Left lung (tissue), 10 donors: ENCODE data around the gene CNTRL. TPM values are rescaled to one million over a fixed set of nuclear protein-coding genes. Genes with fewer than 3 reads are reported as not detected.

Experiments used
- ATAC-seq: fragments of 200-7000 bp; cut with Tn5 transposase; one replicate; pipeline ENCODE4 v1.9.1; 2020; ENCODE audit warnings: moderate library complexity
- DNase-seq, 4 donors: peaks; one replicate each; pipeline ENCODE4 v3.0.0-alpha.2; 2013 to 2020
- H3K27ac ChIP-seq, 2 donors: fragments of 200-600 bp; sonication (generic) in 1 of 2; one replicate each; pipeline versions ENCODE4 v1.5.0 to v1.8.0; 2020 to 2021
- H3K27me3 ChIP-seq, 2 donors: fragments of 200-600 bp; sonication (generic) in 1 of 2; one replicate each; pipeline versions ENCODE4 v1.5.0 to v1.8.0; 2020 to 2021
- H3K36me3 ChIP-seq, 2 donors: fragments of 200-600 bp; sonication (generic) in 1 of 2; one replicate each; pipeline versions ENCODE4 v1.5.0 to v1.8.0; 2020 to 2021
- H3K4me1 ChIP-seq, 2 donors: fragments of 200-600 bp; one replicate each; pipeline ENCODE4 v1.8.0; 2021
- H3K4me3 ChIP-seq, 2 donors: fragments of 200-600 bp; sonication (generic) in 1 of 2; one replicate each; pipeline versions ENCODE4 v1.5.0 to v1.8.0; 2020 to 2021; ENCODE audit warnings: mild to moderate bottlenecking in 1 of 2
- H3K9me3 ChIP-seq, 2 donors: fragments of 200-600 bp; sonication (generic) in 1 of 2; one replicate each; pipeline versions ENCODE4 v1.5.0 to v1.8.0; 2020 to 2021
- intact Hi-C, 2 donors: fragments of 100-400 bp; cut with DNase I; formaldehyde crosslinking; loops; one replicate each; pipeline versions ENCODE4 v1.11.2 to v1.14.2; 2022
- polyA plus RNA-seq, 6 donors: library from polyadenylated mRNA; unstranded; fragments of 120-200 nt; gene quantifications; one replicate each; pipeline ENCODE4 v1.2.1, GENCODE V29; 2013; ENCODE audit not compliant: insufficient read length in 6 of 6
- total RNA-seq, 2 donors: library from RNA; stranded (reverse); fragmentation: NEBNext Ultra II Directional; extraction: Animal tissue kit (Norgen Biotek cat#: 25700); gene quantifications; one replicate each; pipeline ENCODE4 v1.2.1, GENCODE V29; 2021
- TF ChIP-seq, protein P1 (sequence below), 2 donors: fragments of 200-600 bp; sonication (generic) in 1 of 2; IDR thresholded peaks; one replicate each; pipeline versions ENCODE4 v1.5.0 to v1.8.0; 2021; ENCODE audit warnings: antibody characterized with exemption in 2 of 2
- donor health status: DM: no; HTN: yes; CAD: no.
- donor health status: DM: no; HTN: no; CAD: no.

CNTRL gene
- total and polyA plus RNA-seq, 8 donors: 13.6 to 67.6 (median 51.6) TPM

DNA sequence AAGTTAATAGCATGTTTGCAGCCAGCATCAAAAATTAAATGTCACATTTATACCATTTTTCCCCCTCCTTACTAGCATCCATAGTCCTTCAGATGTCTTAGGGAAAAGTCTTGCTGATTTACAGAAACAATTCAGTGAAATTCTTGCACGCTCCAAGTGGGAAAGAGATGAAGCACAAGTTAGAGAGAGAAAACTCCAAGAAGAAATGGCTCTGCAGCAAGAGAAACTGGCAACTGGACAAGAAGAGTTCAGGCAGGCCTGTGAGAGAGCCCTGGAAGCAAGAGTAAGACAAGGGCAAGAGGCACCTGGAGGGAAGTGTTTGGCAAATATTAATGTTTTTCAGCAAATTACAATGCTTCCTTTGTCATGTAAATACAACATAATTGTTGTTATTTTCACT, 66.6 kb downstream of the CNTRL start:
- ATAC-seq (no peak), DNase-seq (no peak)
- Histone ChIP-seq H3K36me3 (peaks cover 0 to 87% of the 10 kb centered on the region in 2 donors), H3K9me3 (no peaks in the 10 kb centered on the region), H3K4me1 (no peaks in the 10 kb centered on the region), H3K27me3 (no peaks in the 10 kb centered on the region), H3K27ac (no peak overlapping the region), H3K4me3 (no peak overlapping the region)
- TF ChIP-seq, protein P1, sequence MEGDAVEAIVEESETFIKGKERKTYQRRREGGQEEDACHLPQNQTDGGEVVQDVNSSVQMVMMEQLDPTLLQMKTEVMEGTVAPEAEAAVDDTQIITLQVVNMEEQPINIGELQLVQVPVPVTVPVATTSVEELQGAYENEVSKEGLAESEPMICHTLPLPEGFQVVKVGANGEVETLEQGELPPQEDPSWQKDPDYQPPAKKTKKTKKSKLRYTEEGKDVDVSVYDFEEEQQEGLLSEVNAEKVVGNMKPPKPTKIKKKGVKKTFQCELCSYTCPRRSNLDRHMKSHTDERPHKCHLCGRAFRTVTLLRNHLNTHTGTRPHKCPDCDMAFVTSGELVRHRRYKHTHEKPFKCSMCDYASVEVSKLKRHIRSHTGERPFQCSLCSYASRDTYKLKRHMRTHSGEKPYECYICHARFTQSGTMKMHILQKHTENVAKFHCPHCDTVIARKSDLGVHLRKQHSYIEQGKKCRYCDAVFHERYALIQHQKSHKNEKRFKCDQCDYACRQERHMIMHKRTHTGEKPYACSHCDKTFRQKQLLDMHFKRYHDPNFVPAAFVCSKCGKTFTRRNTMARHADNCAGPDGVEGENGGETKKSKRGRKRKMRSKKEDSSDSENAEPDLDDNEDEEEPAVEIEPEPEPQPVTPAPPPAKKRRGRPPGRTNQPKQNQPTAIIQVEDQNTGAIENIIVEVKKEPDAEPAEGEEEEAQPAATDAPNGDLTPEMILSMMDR (IDR thresholded peaks at IDR 0.05): no peak
- intact Hi-C loops: no loop called here

DNA sequence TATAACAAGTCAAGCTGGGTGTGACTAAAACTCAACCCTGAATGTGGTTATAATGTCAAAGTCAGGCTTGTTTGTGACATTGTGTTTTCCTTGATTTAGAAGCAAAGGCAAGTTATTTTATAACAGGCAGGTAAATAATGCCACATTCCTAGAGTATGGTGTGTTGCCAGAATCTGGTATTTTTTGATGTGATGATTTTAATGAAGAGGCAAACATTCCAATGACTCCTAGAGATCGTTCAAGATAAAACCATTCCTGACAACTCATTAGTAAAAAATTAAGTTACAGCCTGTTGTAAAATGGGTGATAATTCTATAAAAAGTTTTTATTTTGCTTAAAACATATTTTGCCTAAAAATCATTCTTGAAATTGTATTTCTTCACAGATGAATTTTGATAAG, 67.0 kb downstream of the CNTRL start:
- peaks cover 0 to 87% of the 10 kb centered on the region in 2 donors for H3K36me3 ChIP-seq
- no peaks in the 10 kb centered on the region for H3K4me1 ChIP-seq
- DNase-seq: no peak
- H3K27me3 ChIP-seq: no peaks in the 10 kb centered on the region
- ATAC-seq: no peak
- intact Hi-C loops: no loop called here
- no peaks in the 10 kb centered on the region for H3K9me3 ChIP-seq
- H3K27ac ChIP-seq: no peak overlapping the region
- no peak overlapping the region for H3K4me3 ChIP-seq
- TF ChIP-seq, protein P1 (IDR thresholded peaks at IDR 0.05): no peak

DNA sequence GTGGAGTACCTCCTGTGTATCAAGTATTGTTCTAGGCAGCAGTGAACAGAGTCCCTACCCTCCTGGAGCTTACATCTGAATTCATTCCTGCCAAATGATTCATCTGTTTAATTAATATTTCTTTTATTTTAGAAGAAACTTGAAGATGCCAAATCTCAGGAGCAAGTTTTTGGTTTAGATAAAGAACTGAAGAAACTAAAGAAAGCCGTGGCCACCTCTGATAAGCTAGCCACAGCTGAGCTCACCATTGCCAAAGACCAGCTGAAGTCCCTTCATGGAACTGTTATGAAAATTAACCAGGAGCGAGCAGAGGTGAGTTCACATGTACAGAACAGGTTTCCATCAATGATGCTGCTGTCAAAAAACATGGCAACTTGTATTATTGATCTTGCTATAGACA, 69.0 kb downstream of the CNTRL start:
- Histone ChIP-seq H3K9me3 (no peaks in the 10 kb centered on the region), H3K4me3 (no peak overlapping the region), H3K36me3 (peaks cover 0 to 100% of the 10 kb centered on the region in 2 donors), H3K4me1 (no peaks in the 10 kb centered on the region), H3K27me3 (no peaks in the 10 kb centered on the region), H3K27ac (no peak overlapping the region)
- TF ChIP-seq, protein P1 (IDR thresholded peaks at IDR 0.05): no peak
- DNase-seq: no peak
- ATAC-seq: no peak
- intact Hi-C loops: no loop called here

DNA sequence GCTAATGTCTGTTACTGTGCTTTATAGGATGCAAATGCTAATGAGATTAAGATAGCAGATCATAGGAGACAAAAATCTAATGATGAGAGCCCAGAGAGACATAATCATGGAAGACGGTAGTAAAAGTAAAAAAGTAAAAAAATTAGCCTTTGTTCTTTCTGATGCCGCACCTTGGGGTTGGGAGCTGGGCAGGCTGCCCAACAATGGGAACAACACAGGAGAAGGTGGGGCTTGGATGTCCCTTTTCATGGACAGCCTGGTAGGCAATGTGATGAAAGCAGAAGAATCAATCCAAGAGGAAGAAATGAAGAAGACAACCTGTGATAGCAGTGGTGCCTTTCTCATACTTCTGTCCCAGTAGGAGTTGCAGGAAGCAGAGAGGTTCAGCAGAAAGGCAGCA, 69.7 kb downstream of the CNTRL start:
- no peaks in the 10 kb centered on the region for H3K9me3 ChIP-seq
- no peak for ATAC-seq
- no peaks in the 10 kb centered on the region for H3K4me1 ChIP-seq
- DNase-seq: no peak
- peaks cover 0 to 100% of the 10 kb centered on the region in 2 donors for H3K36me3 ChIP-seq
- H3K4me3 ChIP-seq: no peak overlapping the region
- TF ChIP-seq, protein P1 (IDR thresholded peaks at IDR 0.05): no peak
- no peaks in the 10 kb centered on the region for H3K27me3 ChIP-seq
- intact Hi-C loops: no loop called here
- no peak overlapping the region for H3K27ac ChIP-seq

DNA sequence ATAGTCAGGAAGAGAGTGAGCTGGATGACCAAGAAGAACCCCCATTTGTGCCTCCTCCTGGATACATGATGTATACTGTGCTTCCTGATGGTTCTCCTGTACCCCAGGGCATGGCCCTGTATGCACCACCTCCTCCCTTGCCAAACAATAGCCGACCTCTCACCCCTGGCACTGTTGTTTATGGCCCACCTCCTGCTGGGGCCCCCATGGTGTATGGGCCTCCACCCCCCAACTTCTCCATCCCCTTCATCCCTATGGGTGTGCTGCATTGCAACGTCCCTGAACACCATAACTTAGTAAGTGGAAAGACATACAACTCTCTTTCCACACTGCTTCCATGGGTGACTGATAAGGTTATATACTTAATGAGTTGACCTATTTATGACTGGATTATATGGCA, 75.4 kb downstream of the CNTRL start:
- peaks cover 0 to 13% of the 10 kb centered on the region in 2 donors for H3K4me1 ChIP-seq

More for the DNA sequence above, 75.4 kb downstream of the CNTRL start:
- Histone ChIP-seq H3K9me3 (no peaks in the 10 kb centered on the region), H3K4me3 (no peak overlapping the region), H3K36me3 (peaks cover 0 to 83% of the 10 kb centered on the region in 2 donors), H3K27me3 (no peaks in the 10 kb centered on the region), H3K27ac (no peak overlapping the region)
- ATAC-seq (no peak), DNase-seq (no peak)
- TF ChIP-seq, protein P1 (IDR thresholded peaks at IDR 0.05): no peak
- intact Hi-C loops: no loop called here
